ENCODE measurements around the gene TJP1.

Gene TJP1

DNA sequence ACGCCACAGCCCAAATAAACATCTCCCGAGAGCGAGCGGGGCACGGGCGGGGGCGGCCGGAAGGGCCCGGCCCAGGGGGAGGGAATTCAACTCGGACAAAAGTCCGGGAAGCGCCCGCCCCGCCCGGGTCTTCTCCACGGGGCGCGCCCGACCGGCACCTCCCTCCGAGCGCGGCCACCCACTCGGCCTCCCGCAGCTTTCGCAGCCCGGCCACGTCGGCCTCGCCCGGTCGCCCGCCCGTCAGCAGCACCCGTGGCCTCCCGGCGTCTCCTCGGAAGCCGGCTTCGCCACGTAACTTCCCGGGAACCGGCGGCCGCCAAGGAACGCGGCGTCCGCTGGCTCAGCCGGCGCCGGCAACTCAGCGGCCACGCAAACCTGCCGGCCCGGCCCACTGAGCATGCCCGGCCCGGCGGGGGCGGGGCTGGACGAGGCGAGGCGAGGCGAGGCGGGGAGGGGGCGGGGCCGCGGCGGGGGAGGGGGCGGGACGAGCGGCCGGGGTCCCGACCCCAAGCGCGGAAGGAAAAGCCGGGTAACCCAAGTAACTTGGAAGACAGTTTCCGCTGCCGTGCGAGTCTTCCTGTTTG, at the start of gene TJP1:
TJP1 (minus strand) TSS at position 369 of the 584 bp plus-strand sequence. CDS start 440 bp downstream, outside the sequence.
- no peak for DNase-seq

DNA sequence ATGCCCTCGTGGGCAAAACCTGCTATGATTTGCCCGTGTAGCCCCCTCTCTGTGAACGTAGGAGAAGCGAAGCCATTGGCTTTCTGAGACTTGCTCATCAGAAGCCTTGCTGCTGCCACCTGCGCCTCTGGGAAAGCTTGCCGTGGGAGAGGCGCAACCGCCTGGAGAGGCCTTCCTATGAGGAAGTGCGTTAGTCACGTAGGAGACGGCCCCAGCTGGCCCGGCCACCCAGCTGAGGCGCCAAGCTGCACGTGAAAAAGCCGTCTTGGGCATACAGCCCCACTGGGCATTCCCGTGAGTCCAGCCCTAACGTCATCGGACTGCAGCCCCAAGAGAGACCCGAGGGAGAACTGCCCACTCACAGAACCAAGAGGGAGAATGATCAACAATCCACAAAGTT, 49.1 kb upstream of the TJP1 start:
- no peak for DNase-seq

DNA sequence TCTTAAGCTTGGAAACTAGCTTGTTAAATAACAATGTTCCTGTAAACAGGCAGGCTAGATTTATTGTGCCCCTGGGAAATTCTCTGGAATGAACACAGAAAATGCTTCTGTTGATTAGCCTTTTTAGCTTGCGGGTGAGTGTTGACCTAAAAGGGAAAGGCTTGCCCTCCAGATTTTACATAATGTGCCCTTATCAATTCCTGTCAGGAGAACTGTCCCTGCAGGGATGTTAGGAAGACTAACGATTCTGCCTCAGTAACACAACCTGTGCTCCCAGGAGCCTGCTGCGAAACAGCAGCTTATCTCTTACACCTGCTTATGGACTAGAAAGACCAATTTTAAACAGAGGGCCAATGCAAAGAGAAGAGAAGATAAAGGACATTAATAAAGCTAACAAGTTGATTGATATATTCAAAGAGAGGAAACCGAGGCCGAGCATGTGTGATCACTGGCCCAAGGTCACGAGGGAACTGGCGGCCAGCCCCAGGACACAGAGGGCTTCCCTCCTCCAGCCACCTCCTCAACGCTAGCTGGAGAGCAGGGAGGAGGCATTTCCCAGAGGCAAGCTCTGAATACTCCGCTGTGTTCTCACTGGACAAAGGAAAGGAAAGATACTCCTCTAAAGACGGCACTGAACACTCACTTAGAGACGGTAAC, 48.4 kb upstream of the TJP1 start:
- DNase-seq: no peak

DNA sequence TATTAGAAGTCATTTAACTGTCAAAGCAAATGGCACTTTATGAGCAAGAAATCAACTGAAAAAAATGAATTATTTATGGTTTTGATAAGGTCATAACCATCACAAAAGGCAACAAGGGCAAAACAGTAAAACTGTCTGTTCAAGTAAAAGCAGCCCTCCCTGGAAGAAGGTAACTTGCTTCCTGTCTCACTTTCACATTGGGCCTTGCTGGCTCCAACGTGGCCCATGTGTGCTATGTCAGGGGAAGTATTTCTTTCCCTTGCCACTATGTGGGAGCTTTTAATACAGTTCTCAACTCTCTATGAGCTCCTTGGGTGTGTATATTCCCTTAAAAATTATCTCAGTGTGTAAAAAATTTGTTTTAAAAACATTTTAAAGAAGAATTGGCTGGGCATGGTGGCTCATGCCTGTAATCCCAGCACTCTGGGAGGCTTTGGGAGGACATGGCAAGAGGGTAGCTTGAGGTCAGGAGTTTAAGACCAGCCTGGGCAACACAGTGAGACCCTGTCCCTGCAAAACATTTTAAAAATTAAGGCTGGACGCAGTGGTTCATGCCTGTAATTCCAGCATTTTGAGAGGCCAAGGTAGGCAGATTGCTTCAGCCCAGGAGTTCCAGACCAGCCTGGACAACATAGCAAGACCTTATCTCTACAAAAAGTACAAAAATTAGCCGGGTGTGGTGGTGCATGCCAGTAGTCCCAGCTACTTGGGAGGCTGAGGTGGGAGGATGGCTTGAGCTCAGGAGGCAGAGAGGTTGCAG, 45.2 kb upstream of the TJP1 start:
- DNase-seq: no peak

DNA sequence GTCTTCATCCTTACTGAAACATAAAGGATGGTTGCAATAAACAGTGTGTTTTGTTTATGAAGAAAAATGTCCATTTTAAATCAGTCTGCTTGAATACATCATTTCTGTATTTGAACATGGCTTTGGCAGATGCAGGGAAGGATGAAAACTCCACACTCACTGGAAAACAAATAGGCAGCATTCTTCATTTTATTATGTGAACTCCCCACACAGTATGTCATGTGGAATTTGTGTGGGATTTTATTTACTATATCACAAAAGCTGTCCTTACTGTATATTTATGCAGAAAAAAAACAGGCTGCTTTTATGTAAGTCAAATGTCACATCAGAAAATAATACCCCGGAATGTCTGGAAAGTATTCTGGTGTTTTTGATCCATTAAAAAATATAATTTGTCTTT, 44.1 kb upstream of the TJP1 start:
- no peak for DNase-seq

DNA sequence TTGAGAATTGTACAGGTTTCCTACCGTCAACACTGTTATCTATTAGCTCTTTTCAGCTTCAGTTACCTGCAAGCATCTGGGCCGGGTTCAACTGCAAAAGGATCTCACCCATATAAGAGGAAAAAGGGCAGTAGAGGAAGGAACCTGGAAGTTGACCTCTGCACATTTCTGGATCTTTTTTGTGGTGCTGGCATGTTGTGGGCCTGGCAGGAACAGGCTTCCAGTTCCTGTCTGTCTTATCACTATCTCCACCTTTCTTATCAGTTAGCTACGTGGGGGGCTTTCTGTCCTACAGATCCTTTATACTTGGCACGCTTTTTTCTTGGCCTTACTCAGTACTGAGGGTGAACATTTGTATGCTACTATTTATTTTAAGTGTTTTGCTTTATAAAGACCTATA, 42.2 kb upstream of the TJP1 start:
- no peak for DNase-seq

DNA sequence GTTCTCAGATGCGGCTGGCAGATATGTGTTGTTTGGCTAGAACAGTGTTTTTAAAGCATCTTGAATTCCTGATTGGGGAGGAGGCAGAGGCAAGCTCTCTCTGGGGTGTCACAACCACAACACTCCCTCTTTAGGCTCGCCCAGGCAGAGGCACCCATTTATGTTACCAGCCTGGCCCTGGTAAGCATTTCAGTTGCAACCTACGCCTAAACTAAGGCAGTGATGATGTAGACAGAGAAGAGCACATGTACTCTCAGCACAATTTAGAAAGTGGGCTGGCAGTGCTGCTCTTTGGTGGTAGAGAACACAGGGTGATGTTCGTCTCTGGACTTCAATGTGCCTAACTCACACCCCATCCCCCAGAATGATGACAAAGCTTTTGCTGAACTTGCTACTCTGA, 41.2 kb upstream of the TJP1 start:
- DNase-seq: no peak

DNA sequence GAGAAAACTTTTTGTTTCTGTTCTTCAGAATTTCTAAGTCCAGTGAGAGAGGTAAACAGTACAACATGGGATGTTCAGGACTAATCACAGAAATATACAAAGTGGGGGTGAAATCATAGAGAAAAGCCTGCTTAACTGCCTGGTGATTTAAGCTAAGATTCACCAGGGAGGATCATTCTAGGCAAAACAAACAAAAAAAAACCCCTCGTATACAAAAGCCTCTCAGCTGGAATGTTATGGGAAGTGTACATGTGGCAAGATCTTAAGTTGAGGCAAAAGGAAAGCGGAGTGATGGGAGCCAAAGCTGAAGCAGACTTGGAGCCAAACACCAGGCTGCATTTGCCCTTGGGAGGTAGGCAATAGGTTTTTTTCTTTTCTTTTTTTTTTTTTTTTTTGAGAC, 40.0 kb upstream of the TJP1 start:
- no peak for DNase-seq

DNA sequence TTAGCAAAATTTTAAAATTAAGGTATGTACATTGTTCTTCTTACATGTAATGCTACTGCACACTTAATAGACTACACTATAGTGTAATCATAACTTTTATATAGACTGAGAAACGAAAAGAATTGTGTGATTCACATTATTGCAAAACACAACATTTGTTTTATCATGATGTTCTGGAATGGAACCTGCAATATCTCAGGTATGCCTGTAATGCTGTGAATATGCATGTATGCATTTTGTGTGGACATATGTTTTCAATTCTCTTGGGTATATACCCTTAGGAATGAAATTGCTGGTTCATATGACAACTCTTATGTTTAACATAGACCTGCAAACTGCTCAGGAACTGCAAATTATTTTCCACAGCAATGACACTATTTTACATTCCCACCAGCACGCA, 38.6 kb upstream of the TJP1 start:
- no peak for DNase-seq

DNA sequence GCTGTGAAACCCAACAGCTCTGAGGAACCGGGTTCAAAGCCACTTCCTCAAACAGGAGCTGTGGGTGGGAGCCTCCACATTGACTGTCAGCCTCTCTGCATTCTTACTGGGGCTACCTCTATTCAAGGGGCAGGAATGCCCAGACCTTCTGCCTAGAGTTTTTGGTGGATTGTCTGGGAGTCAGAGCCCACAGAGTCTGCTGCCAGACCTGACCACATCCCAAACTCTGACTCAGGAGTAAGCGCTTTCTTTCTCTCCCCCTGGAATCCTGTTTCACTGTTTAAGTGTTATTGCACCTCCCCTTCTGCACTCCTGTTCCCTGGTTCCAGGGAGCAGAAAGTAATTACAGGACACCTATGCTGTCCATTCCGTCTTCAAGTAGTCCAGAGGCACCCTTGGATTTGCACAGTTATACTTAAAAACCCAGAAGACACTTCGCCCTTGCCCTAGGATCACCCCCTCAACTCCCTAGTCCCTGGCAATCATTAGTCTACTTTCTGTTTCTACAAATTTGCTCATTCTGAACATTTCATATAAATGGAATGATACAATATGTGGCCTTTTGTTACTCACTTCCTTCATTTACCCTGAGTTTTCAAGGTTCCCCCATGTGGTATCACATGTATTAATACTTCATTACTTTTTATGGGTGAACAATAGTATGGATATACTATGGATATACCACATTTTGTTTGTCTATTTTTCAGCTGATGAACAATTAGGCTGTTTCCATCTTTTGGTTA, 37.9 kb upstream of the TJP1 start:
- no peak for DNase-seq

DNA sequence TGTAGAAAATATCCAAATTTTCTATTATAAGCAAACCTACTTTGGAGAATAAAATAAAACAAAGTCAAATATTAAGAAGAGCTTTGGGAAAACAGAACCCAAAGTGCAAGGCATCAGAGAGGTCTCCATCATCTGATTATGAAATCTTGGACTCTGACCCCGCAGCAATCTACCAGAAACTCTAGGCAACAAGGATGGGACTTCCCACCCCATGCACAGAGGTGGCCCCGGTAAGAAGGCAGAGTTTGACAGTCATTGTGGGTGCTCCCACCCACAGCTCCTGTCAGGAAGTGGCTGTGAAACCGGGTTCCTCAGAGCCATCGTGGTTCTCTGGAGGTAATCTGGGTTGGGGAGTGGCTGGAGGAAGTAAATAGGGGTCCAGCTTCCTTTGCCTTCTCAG, 37.0 kb upstream of the TJP1 start:
- DNase-seq: no peak

DNA sequence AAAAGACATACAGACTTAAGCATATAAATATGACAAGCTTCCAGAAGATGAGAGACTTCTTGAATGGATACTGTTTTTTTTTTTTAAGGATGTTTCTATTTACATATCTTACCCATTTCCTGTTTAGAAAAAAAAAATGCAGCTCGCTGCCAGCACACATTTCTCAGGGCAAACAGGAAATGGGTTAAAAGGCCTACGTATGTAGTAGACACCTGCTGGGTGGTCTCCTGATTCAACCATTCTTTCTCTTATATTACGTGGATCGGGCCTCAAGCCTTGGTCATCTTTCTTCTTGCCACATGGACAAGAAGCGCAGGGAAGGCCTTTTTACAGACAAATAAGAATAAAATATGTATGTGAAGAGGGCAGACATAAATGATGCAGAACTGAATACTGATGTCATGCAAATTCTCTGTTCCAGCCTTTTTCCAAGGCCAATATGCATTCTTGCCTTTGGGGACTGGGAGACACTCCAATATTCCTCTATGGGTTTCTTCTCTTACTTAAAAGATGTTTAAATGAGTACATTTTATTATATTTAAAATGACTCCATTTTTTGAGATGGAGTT, 35.0 kb upstream of the TJP1 start:
- DNase-seq: no peak

DNA sequence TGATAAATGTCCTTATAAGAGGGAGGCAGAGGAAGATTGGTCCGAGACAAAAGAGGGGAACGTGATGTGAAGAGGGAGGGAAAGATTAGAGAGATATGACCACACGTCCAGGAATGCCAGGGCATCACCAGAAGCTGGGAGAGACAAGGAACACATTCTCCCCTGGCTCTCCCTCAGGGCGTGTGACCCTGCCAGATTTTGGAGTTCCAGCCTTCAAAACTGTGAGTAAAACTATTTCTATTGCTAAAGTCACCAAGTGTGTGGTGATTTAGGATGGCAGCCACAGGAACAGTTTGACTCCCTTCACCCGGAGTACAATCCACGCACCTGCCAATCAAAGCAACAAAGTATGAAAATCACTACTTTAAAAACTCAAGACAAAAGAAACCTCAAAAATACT, 32.1 kb upstream of the TJP1 start:
- no peak for DNase-seq

DNA sequence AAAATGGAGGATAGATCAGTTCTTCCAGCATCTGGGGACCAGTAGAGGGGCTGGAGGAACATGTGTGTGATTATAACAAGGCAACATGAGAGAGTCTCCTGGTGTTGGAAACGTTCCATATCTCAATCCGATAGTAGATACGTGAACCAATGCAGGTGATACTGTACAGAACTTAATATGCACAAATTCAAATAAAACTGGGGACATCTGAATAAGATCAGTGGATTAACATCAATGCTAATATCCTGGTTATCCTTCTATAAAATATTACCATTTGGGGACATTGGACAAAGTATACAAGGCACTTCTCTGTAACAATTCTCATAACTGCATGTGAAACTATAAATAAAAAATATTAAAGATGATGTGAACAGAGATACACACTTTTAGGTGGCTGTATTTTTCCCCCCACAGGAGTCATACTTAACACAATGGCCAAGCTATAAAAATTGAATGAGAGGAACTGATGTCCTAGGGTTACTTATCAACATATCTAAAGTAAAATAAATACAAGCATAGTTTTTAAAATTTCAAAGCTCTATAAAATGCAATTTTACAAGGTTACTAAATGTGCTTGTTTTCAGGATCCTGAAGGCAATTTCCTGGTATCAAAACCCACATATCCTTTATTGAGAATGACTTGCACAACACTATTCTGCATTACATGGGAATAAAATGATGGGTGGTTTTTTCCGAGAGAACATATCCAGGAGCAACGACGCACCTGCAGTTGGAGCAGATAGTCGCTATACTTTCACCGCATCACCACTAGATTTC, 31.1 kb upstream of the TJP1 start:
- DNase-seq: no peak

DNA sequence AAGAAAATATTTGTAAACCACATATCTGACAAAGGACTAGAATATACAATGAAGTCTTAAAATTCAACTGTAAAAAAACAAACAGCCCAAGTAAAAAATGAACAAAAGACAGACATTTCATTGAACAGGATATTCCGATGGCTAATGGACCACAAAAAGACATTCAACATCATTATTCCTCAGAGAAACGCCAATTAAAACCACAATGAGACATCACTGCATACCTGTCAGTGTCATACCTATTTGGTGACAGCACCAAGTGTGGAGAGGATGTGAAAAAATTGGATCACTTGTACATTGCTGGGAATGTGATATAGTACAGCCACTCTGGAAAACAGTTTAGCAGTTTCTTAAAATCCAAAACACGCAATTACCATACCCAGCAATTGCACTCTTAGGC, 29.9 kb upstream of the TJP1 start:
- no peak for DNase-seq

DNA sequence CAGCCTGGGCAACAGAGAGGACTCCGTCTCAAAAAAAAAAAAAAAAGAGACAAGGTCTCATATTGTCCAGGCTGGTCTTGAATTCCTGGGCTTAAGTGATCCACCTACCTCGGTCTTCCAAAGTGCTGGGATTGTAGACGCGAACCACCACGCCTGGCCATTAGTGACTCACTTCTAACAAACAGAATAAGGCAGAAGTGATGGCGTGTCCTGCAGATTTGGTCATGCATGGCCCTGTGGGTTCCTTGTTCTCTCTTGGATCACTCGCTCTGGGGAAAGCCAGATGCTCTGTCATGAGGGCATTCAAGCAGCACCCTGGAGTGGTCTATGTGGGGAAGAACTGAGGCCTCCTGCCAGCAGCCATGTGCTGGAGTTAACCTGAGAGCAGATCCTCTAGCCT, 27.4 kb upstream of the TJP1 start:
- DNase-seq: no peak

DNA sequence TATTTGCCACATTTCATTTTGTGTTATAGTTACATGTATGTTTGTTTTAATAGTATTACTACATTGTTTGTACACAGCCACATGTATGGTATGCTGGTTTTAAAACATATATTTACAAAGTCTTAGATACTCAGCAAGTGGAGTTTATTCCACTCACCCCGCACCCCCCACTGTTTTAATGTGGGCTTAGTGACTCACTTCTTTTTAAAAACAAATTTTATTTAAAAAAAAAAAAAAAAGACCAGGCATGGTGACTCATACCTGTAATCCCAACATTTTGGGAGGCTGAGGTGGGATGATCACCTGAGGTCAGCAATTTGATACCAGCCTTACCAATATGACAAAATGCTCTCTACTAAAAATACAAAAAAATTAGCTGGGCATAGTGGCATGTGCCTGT, 26.9 kb upstream of the TJP1 start:
- DNase-seq: no peak

DNA sequence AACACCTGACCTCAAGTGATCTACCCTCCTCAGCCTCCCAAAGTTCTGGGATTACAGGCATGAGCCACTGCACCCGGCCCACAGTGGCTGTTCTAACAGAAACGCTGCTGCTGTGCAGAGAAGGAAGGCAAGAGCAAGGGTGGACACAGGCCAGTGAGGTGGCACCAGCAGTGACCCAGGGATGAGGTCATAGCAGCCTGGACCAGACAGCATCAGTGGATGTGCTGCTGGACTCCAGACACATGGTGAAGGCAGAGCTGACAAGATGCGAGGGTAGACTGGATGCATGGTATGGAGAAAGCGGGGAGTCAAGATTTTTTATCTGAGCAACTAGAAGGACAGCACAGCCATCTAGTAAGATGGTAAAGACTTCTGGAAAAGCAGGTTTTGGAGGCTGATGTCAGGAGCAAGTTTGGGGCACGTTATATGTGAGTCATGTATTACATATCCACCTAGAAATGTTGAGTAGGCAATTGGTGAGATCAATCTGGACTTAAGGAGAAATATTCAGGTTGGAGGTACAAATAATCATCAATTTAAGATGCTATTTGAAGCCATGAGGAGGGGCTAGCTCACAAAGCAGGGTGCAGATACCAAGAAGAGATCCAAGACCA, 22.1 kb upstream of the TJP1 start:
- DNase-seq: no peak

DNA sequence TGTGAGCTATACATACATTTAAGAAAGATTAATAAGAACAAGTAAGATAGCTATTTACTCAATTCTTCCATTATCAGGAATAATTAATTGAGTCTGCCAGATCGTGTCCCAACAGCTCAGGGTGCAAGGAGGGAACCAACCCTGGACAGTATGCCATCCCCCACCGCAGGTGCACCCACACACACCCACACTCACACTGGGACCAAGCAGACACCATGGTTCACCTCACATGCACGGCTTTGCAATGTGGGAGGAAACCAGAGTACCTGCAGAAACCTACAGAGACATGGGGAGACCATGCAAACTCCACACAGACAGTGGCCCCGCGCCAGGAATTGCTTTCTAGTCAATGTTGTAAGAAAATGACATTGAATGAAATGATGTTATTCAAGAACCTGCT, 20.0 kb upstream of the TJP1 start:
- DNase-seq: no peak

DNA sequence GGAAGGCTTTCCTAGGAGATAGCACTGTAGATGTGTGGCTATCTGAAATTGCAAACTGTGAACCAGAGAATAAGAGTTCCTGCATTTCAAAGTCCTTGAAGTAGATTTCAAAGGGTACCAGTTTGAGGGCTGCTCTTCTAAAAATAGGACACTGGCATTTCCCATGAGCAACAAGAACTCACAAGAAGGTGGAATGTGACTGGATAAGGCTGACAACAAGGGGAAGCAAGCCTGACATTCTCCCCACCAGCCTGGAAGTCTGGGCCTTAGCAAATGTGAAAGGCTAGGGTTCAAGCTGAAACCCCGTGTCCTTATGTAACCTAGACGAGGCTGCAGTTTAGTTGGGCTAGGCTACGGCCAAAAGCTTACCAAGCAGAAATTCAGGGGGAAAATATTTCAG, 18.7 kb upstream of the TJP1 start:
- DNase-seq: no peak

DNA sequence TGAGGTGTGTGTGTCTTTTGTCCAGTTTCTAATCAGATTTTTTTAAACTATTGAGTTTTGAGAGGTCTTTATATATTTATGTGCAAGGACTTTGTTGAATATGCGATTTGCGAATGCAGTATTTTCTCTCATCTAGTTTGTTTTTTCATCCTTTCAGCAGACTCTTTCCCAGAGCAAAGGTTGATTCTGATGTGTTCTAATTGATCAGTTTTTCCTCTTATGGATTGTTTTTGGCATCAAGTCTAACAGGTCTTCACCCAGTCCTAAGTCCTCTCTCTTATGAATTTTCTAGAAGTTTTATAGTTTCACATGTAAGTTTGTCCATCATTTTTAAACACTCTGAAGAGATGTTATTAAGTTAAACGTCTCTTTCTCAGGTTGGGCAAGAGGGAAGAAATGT, 17.8 kb upstream of the TJP1 start:
- DNase-seq: no peak

DNA sequence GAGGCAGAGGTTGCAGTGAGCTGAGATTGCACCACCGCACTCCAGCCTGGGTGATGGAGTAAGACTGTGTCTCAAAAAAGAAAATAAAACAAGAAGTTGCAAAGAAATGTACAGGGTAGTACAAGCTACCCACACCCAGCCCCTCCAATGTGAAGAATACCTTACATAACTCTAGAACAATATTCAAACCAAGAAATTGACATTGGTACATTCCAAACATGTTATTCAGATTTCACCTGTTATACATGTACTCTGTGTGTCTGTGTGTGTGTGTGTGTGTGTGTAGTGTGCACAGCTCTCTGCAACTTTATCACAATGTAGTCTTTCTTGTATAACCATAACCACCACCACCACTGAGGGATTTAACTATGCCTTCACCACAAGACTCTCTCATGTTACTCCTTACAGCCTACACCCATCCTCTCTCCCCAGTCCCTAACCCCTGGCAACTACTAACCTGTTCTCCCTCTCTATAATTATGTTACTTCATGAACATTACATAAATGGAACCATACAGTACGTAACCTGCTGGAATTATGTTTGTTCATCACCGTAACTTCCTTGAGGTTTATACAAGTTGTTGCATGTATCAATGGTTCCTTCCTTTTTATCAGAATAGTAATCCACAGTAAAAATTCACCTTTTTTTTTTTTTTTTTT, 16.2 kb upstream of the TJP1 start:
- DNase-seq: no peak

All from NCI-H1436 treated with DMSO at 0.1 percent for 48 hours (cell line).